AML-193 (cell line): ENCODE results near the gene DEFB128.

Experiments
- DNase-seq, 2 experiments: peaks; one replicate each; lab custom pipeline; 2025; lab: John Stamatoyannopoulos, UW

DEFB128 gene

GRCh38 chr20:152131-152530, 37.4 kb downstream of the DEFB128 start:
- no peak for DNase-seq

- no peak for DNase-seq
These were observed 43.6 kb downstream of the DEFB128 start for GRCh38 chr20:145877-146276.

- DNase-seq = no peak
These were observed 47.2 kb downstream of the DEFB128 start, which contains the start of gene DEFB126 for GRCh38 chr20:142290-142689. Gene DEFB126, plus strand, starts transcription at chr20:142590. Its CDS starts 39 bp downstream, at chr20:142629.
